Caco-2 (cell line): ENCODE results near the gene FAM13A. TPM values are rescaled to one million over a fixed set of nuclear protein-coding genes. Genes with fewer than 3 reads are reported as not detected.

ENCODE experiments used
- BruUV-seq: library from RNA; stranded (reverse); fragments of 400-500 nt; replicated peaks from 2 replicates; lab custom pipeline; 2021; lab: Mats Ljungman, UMichigan
- CTCF ChIA-PET: fragments of 300-600 bp; sonication (Branson Sonifier 250); formaldehyde crosslinking; loops from one replicate; lab custom pipeline; 2022; ENCODE audit warnings: antibody characterized with exemption; lab: Charles Lee
- POLR2A ChIA-PET: fragments of 300-600 bp; sonication (Branson Sonifier 250); formaldehyde crosslinking; loops from one replicate; lab custom pipeline; 2022; ENCODE audit warnings: antibody characterized with exemption; lab: Charles Lee
- DNase-seq, 2 experiments: peaks; one replicate each; pipeline versions ENCODE4 v3.0.0 to v3.0.0-alpha.2; 2020 to 2022
- H3K27me3 ChIP-seq: replicated peaks from 2 replicates; pipeline ENCODE4 v1.6.0; 2011; ENCODE audit warnings: low read length; ENCODE audit not compliant: control insufficient read depth, insufficient read depth
- H3K36me3 ChIP-seq: 2 replicates; pipeline ENCODE4 v1.5.1; 2011; ENCODE audit warnings: low read length; ENCODE audit not compliant: control insufficient read depth, insufficient read depth
- H3K4me1 ChIP-seq: fragments of 250-450 bp; sonication (Bioruptor Pico); 2 replicates; pipeline ENCODE4 v1.5.1; 2020; ENCODE audit warnings: mild to moderate bottlenecking
- H3K4me3 ChIP-seq: 2 replicates; pipeline ENCODE4 v1.5.1; 2011; ENCODE audit warnings: low read depth, mild to moderate bottlenecking, control low read depth, low read length
- H3K9me3 ChIP-seq: fragments of 250-450 bp; sonication (Bioruptor Pico); 2 replicates; pipeline ENCODE4 v1.5.1; 2020; ENCODE audit warnings: mild to moderate bottlenecking, moderate library complexity
- H3K27ac Mint-ChIP-seq: one replicate; pipeline ENCODE4 v1.8.0; 2022; ENCODE audit warnings: mixed read lengths; ENCODE audit not compliant: unreplicated experiment
- H3K27me3 Mint-ChIP-seq: one replicate; pipeline ENCODE4 v1.8.0; 2022; ENCODE audit warnings: mixed read lengths; ENCODE audit not compliant: insufficient read depth, unreplicated experiment
- H3K36me3 Mint-ChIP-seq: one replicate; pipeline ENCODE4 v1.8.0; 2022; ENCODE audit warnings: mild to moderate bottlenecking, mixed read lengths; ENCODE audit not compliant: insufficient read depth, unreplicated experiment
- H3K4me1 Mint-ChIP-seq: one replicate; pipeline ENCODE4 v1.8.0; 2022; ENCODE audit warnings: low read depth, mixed read lengths; ENCODE audit not compliant: unreplicated experiment
- H3K4me3 Mint-ChIP-seq: one replicate; pipeline ENCODE4 v1.8.0; 2022; ENCODE audit warnings: mild to moderate bottlenecking, moderate library complexity, mixed read lengths; ENCODE audit not compliant: unreplicated experiment
- H3K9me3 Mint-ChIP-seq: one replicate; pipeline ENCODE4 v1.8.0; 2022; ENCODE audit warnings: mixed read lengths; ENCODE audit not compliant: unreplicated experiment
- intact Hi-C: fragments of 100-400 bp; cut with micrococcal nuclease; formaldehyde crosslinking; loops from one replicate; pipeline ENCODE4 v1.10.0; 2022; ENCODE audit not compliant: unreplicated experiment
- total RNA-seq: library from RNA; stranded (reverse); gene quantifications from 2 replicates; pipeline ENCODE4 v1.2.3, GENCODE V29; 2022
- TF ChIP-seq, protein P1 (sequence below), 2 experiments: fragments of 200-600 bp in 1 of 2; IDR thresholded peaks; 1 replicate in 1 of 2; 2 replicates in 1 of 2; pipeline versions ENCODE4 v1.5.1 to v1.8.0; 2011 to 2022; ENCODE audit warnings: antibody characterized with exemption in 1 of 2, control low read depth in 1 of 2, inconsistent platforms in 1 of 2, low read depth in 1 of 2, low read length in 1 of 2, mild to moderate bottlenecking in 1 of 2, moderate library complexity in 1 of 2; ENCODE audit not compliant: insufficient read depth in 1 of 2, severe bottlenecking in 1 of 2, unreplicated experiment in 1 of 2

Gene FAM13A
- total RNA-seq, 1 experiment from 2014 or later: 11.0 TPM

DNA sequence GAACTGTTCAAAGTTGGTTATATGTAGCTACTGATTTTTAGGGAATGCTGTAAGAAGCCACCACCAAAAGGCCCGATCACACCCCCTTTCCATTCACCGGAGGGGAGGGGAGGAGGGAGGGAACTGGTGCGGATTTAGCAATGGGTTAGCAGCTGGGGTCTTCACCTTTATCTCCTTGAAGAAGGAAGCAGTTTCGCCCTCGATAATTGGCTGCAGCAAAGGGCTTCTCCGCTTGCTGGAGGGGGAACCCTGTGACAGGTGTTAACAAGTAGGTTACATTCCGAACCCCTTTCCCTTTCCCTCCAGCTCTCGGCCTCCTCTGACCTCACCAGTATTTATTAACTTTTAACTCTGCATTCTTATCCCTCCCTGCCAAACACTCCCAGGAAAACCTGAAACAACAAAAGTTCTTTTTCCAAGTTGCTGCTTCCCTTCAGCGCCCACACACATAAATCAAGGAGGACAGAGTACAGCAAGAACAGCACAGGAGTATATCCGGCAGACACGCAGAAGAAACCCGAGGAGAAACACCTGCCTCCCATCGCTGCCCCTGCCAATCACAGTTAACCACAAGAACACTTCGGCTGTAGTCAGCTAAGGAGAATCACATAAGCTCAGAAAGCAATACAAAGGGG is 319.6 kb downstream of the FAM13A start:
- no TSS peak for BruUV-seq

GRCh38 chr4:88736264-88736663 is 320.7 kb downstream of the FAM13A start:
- Histone ChIP-seq H3K36me3 (peaks cover 2% of the 10 kb centered on the region), H3K9me3 (no peaks in the 10 kb centered on the region), H3K4me3 (no peak overlapping the region), H3K4me1 (peaks cover 9% of the 10 kb centered on the region), H3K27me3 (no peaks in the 10 kb centered on the region)
- TF ChIP-seq, protein P1, sequence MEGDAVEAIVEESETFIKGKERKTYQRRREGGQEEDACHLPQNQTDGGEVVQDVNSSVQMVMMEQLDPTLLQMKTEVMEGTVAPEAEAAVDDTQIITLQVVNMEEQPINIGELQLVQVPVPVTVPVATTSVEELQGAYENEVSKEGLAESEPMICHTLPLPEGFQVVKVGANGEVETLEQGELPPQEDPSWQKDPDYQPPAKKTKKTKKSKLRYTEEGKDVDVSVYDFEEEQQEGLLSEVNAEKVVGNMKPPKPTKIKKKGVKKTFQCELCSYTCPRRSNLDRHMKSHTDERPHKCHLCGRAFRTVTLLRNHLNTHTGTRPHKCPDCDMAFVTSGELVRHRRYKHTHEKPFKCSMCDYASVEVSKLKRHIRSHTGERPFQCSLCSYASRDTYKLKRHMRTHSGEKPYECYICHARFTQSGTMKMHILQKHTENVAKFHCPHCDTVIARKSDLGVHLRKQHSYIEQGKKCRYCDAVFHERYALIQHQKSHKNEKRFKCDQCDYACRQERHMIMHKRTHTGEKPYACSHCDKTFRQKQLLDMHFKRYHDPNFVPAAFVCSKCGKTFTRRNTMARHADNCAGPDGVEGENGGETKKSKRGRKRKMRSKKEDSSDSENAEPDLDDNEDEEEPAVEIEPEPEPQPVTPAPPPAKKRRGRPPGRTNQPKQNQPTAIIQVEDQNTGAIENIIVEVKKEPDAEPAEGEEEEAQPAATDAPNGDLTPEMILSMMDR (IDR thresholded peaks at IDR 0.05; ENCODE audit: insufficient read depth in 1 of 2, low read depth in 1 of 2, low read length in 1 of 2, severe bottlenecking in 1 of 2, unreplicated experiment in 1 of 2): no peak
- CTCF ChIA-PET: no interaction called here
- Mint-ChIP-seq H3K36me3 (no peaks in the 10 kb centered on the region), H3K4me3 (no peak overlapping the region), H3K27me3 (no peaks in the 10 kb centered on the region), H3K9me3 (no peaks in the 10 kb centered on the region), H3K27ac (no peak overlapping the region), H3K4me1 (peaks cover 10% of the 10 kb centered on the region)
- DNase-seq: no peak
- intact Hi-C loops: no loop called here
- no TSS peak for BruUV-seq
- POLR2A ChIA-PET: no interaction called here

More for the DNA sequence above, 319.6 kb downstream of the FAM13A start:
- CTCF ChIA-PET: no interaction called here
- Mint-ChIP-seq H3K36me3 (no peaks in the 10 kb centered on the region), H3K9me3 (no peaks in the 10 kb centered on the region), H3K27ac (peak overlapping the region; percentile 46), H3K27me3 (no peaks in the 10 kb centered on the region), H3K4me1 (peaks cover 10% of the 10 kb centered on the region), H3K4me3 (no peak overlapping the region)
- DNase-seq: peak; percentile 27 to 50
- peaks cover 2% of the 10 kb centered on the region for H3K36me3 ChIP-seq
- peaks cover 9% of the 10 kb centered on the region for H3K4me1 ChIP-seq
- POLR2A ChIA-PET: interaction anchor here (0.5 kb wide), 1 partner anchor 159 kb away, joined by 4 read pairs; no protein-coding TSS in a partner anchor
- H3K9me3 ChIP-seq: no peaks in the 10 kb centered on the region
- TF ChIP-seq, protein P1 (IDR thresholded peaks at IDR 0.05; ENCODE audit: insufficient read depth in 1 of 2, low read depth in 1 of 2, low read length in 1 of 2, severe bottlenecking in 1 of 2, unreplicated experiment in 1 of 2): no peak
- no peak overlapping the region for H3K4me3 ChIP-seq
- intact Hi-C loops: no loop called here
- no peaks in the 10 kb centered on the region for H3K27me3 ChIP-seq

GRCh38 chr4:88735564-88735963 is 321.4 kb downstream of the FAM13A start:
- Histone ChIP-seq H3K9me3 (no peaks in the 10 kb centered on the region), H3K36me3 (peaks cover 2% of the 10 kb centered on the region), H3K4me3 (no peak overlapping the region), H3K27me3 (no peaks in the 10 kb centered on the region), H3K4me1 (peaks cover 9% of the 10 kb centered on the region)
- Mint-ChIP-seq H3K9me3 (no peaks in the 10 kb centered on the region), H3K36me3 (no peaks in the 10 kb centered on the region), H3K4me1 (peaks cover 10% of the 10 kb centered on the region), H3K4me3 (no peak overlapping the region), H3K27ac (no peak overlapping the region), H3K27me3 (no peaks in the 10 kb centered on the region)
- no peak for DNase-seq
- intact Hi-C loops: no loop called here
- POLR2A ChIA-PET: no interaction called here
- no TSS peak for BruUV-seq
- CTCF ChIA-PET: no interaction called here
- TF ChIP-seq, protein P1 (IDR thresholded peaks at IDR 0.05; ENCODE audit: insufficient read depth in 1 of 2, low read depth in 1 of 2, low read length in 1 of 2, severe bottlenecking in 1 of 2, unreplicated experiment in 1 of 2): no peak
